Activated T-helper 9 cell treated with anti-CD3 and anti-CD28 coated beads, Interleukin-2, amount 50 U/mL, for 16 hours (primary cell): ENCODE data around the gene TMCC3.
"Not testable (repeated sequence)": the region's sequence is repeated elsewhere in the genome, so short reads cannot be mapped to it uniquely, and the experiment has no call there.

ENCODE experiments used
- DNase-seq: peaks from one replicate; pipeline ENCODE4 v3.0.0-alpha.2; 2020; ENCODE audit warnings: low read depth

TMCC3 gene

DNA sequence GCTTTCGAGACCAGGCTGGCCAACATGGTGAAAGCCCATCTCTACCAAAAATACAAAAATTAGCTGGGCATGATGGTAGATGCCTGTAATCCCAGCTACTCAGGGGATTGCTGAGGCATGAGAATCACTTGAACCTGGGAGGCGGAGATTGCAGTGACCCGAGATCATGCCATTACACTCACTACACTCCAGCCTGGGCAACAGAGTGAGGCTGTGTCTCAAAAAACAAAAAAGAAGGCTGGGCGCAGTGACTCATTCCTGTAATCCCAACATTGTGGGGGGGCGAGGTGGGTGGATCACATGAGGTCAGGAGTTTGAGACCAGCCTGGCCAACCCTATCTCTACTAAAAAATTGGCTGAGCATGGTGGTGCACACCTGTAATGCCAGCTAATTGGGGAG is 49.0 kb downstream of the TMCC3 start:
- not testable (repeated sequence) for DNase-seq

DNA sequence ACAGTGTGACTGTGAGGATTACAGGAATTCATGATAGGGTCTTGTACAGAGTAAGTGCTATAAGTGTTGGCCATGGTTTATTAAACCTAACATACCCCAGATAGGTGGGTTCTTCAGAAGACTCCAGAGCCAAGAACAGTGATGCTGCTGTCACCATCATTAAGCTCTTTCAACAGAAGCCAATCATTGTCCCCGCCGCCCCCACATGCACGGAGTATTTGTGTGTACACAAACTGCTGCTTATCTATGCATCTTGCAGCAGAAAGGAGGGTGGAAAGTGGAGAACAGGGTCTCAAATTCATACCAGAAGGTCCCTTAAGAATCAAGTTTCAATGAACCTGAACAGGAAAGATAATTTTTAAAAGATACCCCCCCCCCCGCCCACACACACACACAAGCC is 51.2 kb downstream of the TMCC3 start:
- DNase-seq = no peak

DNA sequence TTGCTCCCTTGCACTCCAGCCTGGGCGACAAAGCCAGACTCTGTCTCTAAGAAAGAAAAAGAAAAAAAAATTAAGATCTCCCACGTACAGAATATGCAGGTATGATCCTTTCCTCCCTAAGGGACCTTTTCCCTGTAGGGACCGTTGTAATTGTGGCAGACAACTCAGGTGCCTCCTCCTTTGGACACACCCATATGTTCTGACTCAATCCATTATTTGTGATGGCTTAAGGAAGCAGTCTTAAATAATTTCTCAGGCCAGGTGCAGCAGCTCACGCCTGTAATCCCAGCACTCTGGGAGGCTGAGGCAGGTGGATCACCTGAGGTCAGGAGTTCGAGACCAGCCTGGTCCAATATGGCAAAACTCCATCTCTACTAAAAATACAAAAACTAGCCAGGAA is 53.1 kb downstream of the TMCC3 start:
- DNase-seq = no peak

DNA sequence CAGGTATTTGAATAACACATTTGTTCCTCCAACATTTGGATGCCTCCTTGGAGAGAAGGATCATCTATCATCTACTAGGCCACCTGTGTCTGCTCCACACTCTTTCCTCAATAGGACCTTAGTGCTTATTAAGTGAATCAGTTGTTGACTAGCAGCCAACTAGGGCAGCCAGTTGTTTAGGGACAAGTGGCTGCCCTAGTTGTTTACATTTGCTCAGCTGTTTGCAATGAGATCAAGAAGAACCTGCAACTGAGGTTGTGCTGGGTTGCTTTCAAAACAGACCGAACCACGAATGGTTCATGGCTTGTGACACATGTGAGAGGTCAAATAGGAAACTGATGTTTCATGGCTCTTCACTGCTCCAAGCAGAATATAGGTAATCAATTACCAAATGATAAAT is 53.8 kb downstream of the TMCC3 start:
- DNase-seq = no peak

DNA sequence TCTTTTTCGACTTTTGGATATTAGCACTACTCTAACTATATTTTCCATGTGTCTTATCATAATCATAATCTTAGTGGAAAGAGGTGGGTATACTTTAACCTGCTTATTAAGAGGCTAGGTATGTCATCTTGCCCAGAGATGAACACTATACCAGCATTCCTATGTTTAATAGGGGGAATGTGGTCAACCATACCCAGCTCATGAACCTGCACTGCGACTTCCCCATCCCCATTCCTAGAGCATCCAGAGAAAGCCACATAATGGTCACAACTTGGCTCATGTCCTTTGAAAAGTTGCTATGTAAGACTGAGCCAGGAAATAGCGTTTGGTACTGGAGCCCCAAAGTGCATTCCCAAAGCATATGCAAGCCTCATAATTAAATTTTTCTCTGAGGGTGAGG is 55.2 kb downstream of the TMCC3 start:
- no peak for DNase-seq

DNA sequence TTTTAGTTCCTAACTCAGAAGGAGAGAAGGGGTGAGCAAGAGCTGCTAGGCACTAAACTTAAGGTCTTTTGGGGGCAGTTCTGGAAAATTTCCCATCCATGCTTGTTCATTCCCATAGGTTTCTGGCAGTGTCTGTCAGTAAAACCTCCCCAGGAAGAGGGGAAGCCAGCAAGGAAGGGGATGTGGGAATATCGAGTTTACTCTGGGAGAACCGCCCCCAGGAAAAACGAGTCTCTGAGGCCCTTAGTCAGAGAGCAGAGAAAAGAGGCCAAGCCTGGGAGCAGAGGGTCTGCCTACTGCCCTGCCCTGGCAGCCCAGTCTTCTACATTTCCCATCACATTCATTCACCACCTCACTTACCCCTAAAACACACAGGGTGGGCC is 55.9 kb downstream of the TMCC3 start:
- DNase-seq = no peak

DNA sequence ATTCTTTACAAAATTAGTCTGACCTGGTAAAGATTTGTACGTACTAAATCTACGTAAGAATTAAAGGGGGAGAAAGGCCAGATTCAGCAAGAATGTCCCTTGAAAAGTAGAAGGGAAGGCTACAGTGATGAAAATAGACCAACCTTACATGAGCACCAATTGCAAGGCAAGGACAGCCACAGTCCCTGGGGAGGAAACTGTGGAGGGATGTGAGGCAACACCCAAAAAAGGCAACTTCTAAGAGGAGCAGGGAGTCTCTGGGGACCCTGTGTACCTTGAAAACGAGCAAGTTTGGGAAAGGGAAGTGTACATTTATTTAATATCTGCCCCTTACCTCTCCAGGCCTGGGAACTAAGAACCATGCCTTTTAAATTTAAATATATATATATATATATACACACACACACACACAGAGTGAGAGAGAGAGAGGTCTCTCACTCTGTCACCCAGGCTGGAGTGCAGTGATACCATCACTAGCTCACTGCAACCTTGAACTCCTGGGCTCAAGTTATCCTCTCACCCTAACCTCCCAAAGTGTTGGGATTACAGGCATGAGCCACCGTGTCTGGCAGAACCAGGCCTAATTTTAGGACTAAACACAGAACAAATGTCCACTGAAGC is 56.4 kb downstream of the TMCC3 start:
- DNase-seq = no peak

DNA sequence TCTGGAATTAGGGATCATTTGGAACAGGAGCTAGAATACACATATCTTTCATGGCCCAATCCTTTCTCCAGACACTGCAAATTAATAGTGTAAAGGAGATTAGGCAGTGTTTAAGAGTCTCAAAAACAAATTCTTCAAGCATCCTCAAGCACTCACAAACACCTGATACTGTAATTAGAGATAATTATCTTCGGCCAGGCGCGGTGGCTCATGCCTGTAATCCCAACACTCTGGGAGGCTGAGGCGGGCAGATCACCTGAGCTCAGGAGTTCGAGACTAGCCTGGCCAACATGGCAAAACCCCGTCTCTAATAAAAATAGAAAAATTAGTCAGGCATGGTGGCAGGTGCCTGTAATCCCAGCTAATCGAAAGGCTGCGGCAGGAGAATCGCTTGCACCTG is 57.6 kb downstream of the TMCC3 start:
- not testable (repeated sequence) for DNase-seq

DNA sequence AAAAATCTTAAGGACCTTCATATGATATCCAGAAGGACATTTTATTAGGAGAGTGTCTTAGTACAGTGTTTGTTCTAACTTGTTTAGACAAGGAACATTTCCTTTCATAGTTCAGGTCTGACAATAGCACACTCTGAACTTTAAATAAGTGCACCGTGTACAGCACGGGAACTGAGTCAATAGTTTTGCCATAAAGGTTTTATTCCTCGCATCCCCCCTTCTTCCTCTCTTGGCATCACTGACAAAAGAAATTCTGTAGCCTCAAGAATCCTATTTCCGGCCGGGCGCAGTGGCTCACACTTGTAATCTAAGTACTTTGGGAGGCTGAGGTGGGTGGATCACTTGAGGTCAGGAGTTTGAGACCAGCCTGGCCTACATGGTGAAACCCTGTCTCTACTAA is 58.3 kb downstream of the TMCC3 start:
- no peak for DNase-seq

DNA sequence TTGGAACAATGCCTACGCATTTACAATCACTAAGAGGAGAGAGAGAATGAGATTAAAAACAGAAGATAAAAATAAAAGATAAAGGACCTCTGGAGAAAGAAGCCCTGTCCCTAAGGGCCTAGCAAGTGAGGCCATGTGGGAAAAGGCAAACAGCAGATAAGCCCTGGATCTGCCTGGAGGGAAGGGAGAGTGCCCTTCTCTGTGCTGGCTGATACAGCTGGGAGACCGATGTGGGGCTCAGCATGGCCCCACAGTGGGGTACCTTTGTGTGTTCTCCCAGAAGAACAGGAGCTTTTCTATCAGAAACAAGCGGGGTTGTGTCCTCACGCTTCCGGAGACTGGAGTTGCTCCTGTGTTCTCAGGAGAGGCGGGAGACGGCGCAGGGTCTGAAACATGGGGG is 59.9 kb downstream of the TMCC3 start:
- DNase-seq = no peak

DNA sequence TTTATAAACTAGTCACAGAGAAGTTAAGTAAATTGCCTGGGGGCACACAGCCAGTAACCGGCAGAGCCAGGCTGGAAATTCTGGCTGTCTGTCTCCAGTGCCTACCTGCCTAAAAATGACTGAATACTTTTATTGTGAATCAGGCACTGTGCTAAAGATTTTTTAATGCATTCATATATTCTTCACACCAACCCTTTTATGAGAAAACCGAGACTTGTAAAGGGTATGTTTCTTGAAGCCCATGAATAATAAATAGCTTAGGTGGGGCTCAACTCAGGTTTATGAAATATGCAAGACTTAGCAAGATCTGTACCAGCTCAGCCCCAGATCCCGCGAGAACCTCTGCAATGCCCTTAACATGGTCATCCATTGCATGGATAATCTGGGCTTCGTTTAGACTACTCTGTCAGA is 60.8 kb downstream of the TMCC3 start:
- DNase-seq = no peak

DNA sequence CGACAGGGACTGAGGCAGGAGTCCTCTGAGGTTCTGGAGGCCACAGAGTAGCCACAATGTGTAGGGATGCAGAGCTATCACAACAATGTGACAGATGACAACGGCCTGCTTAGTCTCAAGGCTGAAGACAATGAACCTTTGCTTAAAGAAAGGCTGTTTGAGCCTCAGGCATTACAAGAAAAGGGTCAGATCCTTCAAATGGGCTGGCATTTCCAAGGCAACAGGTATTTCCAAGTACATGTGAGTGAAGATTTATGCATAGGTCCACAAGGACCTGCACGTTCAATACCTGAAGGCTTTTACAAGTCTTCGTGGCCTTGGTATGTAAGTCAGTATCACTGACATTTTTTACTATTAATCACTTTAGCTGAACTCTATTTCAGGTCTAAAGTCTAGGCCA is 62.0 kb downstream of the TMCC3 start:
- no peak for DNase-seq

DNA sequence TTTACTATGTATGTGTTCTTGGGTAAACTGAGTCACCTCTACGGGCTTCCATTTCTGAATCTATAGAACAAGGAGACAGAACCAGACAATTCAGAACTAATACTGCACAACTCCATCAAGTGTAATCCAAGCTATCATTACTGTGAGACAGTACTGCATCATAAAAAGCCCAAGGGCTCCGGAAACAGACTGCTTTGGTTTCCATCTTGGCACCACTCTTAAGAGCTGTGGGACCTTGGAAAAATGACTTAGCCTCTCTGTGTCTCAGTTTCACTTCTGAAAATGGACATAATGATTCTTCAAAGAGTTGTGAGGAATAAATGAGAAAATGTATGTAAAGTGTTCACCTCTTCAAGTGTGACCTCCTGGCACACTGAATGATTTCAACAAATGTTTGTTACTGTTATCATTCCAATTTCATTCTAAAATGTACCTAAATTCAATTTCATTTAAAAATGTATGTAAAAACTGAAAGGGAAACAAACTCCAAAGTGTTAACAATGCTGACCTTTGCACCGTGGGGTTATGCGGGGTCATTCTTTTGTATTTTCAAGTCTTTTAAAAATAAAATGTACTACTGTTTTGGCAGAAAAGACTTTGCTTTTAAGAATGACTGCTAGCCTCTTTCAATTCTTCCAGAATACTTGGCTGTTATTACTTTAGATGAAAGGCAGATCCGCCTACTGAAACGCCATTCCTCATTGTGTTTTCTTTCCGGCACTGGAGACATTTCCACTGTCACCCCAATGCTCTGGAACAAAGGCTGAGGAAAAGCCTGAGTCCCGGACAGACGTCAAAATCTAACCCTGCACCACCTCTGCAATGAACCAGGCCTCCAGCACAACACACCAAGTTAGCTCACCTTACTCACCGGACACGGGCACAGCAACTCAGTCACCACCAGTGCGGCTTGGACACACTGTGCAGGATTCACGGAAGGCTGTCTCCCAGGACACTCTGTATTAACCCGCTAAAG is 62.8 kb downstream of the TMCC3 start:
- no peak for DNase-seq

DNA sequence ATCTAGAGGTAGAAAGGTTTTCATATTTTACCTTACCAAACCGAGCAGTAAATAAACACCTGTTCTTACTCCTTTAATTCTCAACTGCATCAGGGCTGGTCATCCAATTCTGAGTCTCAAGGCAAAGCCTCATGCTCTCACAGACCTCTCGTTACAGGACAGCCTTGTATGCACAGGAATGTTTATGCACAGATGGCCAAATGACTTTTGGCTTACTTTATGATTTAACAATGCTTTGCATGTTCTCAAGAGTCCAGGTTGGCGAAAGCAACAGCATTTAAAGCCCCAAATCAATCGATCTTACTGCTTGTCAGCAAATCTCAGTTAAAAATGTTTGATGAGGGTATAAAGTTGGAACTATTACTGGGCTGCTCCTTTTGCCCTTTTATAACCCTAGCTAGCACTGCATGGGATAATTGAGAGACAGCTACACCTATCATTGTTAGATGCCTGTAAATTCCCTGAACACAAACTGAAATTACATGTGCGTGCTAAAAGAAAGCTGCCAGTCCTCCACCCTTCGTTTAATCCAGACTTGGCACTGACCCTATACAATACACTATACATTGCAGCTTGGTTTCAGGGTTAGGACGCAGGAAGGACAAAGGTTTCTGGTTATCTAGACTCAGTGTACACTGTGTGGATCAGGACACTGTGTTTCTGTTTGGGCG is 63.6 kb downstream of the TMCC3 start:
- no peak for DNase-seq

DNA sequence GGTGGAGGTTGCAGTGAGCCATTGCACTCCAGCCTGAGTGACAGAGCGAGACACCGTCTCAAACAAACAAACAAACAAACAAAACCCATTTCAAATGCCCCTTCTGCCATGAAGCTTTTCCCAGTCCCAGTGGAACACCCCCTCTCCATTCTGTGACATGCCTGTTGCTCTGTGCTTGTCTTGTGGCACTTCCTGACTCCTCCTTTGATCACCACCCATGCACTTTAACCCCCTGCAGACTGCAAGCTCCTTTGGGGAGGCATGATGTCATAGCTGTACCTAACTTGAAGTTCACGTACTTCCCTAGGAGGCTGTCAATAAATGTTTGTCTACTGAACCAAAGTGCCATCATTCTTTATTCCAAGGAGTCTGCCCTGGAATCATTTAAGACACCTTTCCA is 64.7 kb downstream of the TMCC3 start:
- DNase-seq = no peak

DNA sequence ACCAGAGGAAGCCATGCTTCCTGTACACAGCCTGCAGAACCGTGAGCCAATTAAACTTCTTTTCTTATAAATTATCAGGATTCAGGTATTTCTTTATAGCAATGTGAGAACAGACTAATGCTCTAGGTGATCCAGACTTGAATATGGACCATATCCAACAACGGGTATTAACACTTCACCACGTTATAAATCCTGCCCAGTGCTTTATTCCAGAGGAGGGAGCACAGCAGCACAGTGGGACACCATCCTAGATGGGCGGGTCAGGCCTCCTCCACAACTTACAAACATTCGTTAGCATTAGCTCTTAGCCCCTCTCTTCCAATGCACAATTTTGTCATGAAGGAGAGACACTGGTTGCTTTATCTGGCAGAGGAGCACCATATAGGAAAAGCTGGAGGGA is 66.0 kb downstream of the TMCC3 start:
- no peak for DNase-seq

DNA sequence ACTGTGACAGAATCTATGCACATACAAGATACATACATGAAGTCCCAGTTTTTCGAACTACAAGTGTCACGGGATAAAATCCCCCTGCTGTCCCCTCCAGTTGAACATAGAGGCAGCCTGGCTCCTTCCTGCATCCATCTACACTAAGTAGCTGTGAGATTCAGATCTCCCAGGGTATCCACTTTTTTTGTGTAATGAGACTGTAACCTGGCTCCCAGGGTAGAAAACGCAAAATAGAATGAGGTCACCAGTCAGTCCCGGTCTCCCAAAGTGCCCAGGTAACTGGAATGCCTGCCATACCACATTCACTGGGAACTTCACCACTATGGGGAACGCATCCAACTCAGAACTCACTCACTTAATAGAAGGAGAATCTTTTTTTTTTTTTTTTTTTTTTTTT is 67.8 kb downstream of the TMCC3 start:
- no peak for DNase-seq

DNA sequence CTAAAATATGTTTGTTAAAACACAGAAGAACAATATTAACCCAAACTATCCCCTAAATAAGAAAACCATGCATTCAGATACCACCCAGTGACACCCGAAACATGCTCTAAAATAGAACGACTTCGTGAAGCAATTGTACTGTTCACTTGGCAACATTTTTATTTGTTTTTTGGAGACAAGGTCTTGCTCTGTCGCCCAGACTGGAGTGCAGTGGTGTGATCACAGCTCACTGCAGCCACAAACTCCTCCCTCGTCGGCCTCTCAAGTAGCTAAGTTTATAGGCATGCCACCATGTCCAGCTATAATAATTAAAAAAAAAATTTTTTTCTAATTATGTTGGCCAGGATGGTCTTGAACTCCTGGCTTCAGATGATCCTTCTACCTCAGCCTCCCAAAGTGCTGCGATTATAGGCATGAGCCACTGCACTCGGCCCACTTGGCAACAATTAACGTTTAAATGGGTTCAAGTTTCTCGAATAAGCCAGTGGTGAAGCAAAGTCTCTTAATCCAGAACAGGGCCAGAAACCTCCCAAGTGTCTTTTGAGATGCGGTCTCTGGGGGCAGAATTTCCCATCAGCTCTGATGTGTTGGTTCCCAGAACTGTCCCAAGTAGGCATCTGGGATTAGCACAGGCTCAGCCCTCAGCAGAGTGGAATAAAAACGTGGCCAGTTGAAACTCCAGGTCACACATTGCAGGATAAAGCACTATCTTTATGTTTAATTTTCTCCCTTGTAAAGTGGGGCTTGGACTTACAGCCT is 74.5 kb downstream of the TMCC3 start:
- no peak for DNase-seq

DNA sequence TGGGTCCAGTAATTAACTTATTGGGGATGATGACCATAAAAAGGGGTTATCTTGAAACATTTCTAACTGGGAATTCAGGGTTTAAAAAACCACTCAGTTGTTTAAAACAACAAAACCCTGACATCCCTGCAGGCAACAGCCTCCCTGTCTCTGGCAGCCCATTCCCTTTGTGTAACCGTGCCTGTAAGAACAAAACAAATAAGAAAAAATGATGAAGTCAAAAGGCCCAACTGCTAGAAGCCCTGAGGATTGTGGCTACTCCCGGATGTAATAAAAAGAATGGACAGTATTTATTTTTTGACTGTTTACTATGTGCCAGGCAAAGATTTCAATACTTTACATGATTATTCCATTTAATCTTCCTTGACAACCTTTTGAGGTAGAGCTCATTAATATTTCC is 75.3 kb downstream of the TMCC3 start:
- no peak for DNase-seq

DNA sequence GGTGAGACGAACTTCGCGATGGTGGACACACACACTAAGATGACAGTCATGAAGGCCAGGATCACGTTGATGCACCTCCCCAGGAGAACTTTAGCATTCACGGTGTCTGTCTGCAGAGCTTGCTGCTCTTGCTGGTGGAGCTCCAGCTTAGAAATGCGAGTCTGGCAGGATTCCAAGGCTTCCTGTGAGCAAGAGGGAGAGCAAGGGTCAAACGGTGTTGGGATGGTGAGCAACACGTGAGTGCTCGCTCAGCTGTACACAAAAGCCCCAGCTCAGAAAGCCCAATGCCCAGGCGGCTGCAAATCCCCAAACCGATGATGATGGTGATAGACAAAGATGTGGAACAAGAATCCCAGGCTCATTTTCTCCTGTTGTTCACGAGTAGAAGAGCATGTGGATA is 78.8 kb downstream of the TMCC3 start:
- DNase-seq = no peak

DNA sequence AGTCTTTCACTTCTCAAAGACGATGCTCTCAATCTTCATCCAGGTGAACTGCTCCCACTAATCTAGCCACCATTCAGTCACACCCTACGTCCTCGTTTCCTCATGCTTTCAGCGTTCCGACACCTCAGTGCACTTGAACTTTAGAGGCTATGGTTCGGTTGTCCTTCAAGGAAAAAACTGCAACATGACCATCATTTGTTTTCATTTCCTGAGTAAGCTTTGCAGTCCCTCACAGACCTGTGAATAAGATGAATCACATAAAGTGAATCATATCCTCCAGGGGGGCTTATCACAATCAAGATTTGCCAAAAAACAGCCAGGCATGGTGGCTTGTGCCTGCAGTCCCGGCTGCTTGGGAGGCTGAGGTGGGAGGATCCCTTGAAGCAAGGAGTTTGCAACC is 80.2 kb downstream of the TMCC3 start:
- DNase-seq = no peak

DNA sequence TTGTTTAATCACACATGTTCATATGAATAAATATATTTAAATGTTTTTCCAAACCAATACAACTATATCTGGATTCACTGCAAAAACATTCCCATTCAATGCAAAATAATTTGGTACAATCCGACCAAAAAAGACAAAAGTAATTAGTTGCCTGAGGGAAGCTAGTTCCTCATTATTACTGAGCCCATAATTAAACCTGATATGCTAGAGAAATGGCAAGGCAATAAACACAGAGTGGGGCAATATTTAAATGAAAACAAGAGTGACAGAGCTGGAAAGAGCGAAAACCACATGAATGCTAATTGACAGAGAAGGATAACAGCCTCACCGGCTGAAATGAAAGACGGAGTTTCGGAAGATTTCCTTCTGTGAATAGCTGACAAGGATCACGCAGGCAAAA is 82.6 kb downstream of the TMCC3 start:
- no peak for DNase-seq
